NOMO-1 (cell line): ENCODE measurements around the gene RCOR1.

Source experiments
- DNase-seq, 2 experiments: peaks; one replicate each; lab custom pipeline; 2025; ENCODE audit not compliant: unreplicated experiment in 2 of 2; lab: John Stamatoyannopoulos, UW

The RCOR1 gene

GRCh38 chr14:102708494-102708893 is 116.0 kb downstream of the RCOR1 start:
- no peak for DNase-seq

GRCh38 chr14:102711207-102711606 is 118.8 kb downstream of the RCOR1 start:
- no peak for DNase-seq

- no peak for DNase-seq
Observed at GRCh38 chr14:102711946-102712345, 119.5 kb downstream of the RCOR1 start.

- no peak for DNase-seq
Observed at GRCh38 chr14:102717276-102717675, 124.8 kb downstream of the RCOR1 start.

GRCh38 chr14:102722646-102723045 is 130.2 kb downstream of the RCOR1 start:
- no peak for DNase-seq

- no peak for DNase-seq
Observed at GRCh38 chr14:102723650-102724049, 131.2 kb downstream of the RCOR1 start.

- DNase-seq = no peak
Observed at GRCh38 chr14:102726191-102726949, 133.9 kb downstream of the RCOR1 start.

GRCh38 chr14:102727336-102728095 is 135.1 kb downstream of the RCOR1 start:
- DNase-seq = no peak

GRCh38 chr14:102728501-102728900 is 136.1 kb downstream of the RCOR1 start:
- DNase-seq = no peak

GRCh38 chr14:102729268-102729667 is 136.8 kb downstream of the RCOR1 start:
- no peak for DNase-seq

GRCh38 chr14:102729825-102730224 is 137.4 kb downstream of the RCOR1 start:
- no peak for DNase-seq

GRCh38 chr14:102731101-102731870 is 138.8 kb downstream of the RCOR1 start:
- DNase-seq = no peak

GRCh38 chr14:102731871-102732800 is 139.7 kb downstream of the RCOR1 start:
- no peak for DNase-seq

GRCh38 chr14:102732924-102733323 is 140.5 kb downstream of the RCOR1 start:
- no peak for DNase-seq

- DNase-seq = no peak
Observed at GRCh38 chr14:102733326-102733725, 140.9 kb downstream of the RCOR1 start.

- DNase-seq = no peak
Observed at GRCh38 chr14:102734436-102734835, 142.0 kb downstream of the RCOR1 start.

- DNase-seq = no peak
Observed at GRCh38 chr14:102736956-102737355, 144.5 kb downstream of the RCOR1 start.

GRCh38 chr14:102737402-102738372 is 145.2 kb downstream of the RCOR1 start:
- DNase-seq = no peak
